KOPT-K1 (cell line): ENCODE data around the gene PLXDC2.

Experiments
- H3K27ac ChIP-seq: fragments of 200-600 bp; sonication (generic); 2 replicates; pipeline ENCODE4 v1.5.1; 2016; ENCODE audit warnings: antibody characterized with exemption, mild to moderate bottlenecking, low read depth, low read length; ENCODE audit not compliant: poor library complexity, severe bottlenecking
- H3K36me3 ChIP-seq: fragments of 200-600 bp; sonication (generic); 2 replicates; pipeline ENCODE4 v1.5.1; 2017; ENCODE audit warnings: antibody characterized with exemption, mild to moderate bottlenecking, low read length, moderate library complexity; ENCODE audit not compliant: insufficient read depth
- H3K9me3 ChIP-seq: fragments of 200-600 bp; sonication (generic); 2 replicates; pipeline ENCODE4 v1.5.1; 2017; ENCODE audit warnings: antibody characterized with exemption, low read length, mild to moderate bottlenecking; ENCODE audit not compliant: insufficient read depth, poor library complexity, severe bottlenecking

Gene PLXDC2

GRCh38 chr10:20334559-20334958 lies 518.3 kb downstream of the PLXDC2 start:
- H3K36me3 ChIP-seq: no peaks in the 10 kb centered on the region
- no peak overlapping the region for H3K27ac ChIP-seq
- H3K9me3 ChIP-seq: no peaks in the 10 kb centered on the region
